GM15510 (cell line): ENCODE data around the gene PFAS.

Experiments
- POLR2A ChIP-seq: IDR thresholded peaks from 3 replicates; pipeline ENCODE4 v1.6.1; 2011; ENCODE audit warnings: borderline replicate concordance; ENCODE audit not compliant: insufficient read length; ENCODE audit errors: extremely low read depth

Gene PFAS

DNA sequence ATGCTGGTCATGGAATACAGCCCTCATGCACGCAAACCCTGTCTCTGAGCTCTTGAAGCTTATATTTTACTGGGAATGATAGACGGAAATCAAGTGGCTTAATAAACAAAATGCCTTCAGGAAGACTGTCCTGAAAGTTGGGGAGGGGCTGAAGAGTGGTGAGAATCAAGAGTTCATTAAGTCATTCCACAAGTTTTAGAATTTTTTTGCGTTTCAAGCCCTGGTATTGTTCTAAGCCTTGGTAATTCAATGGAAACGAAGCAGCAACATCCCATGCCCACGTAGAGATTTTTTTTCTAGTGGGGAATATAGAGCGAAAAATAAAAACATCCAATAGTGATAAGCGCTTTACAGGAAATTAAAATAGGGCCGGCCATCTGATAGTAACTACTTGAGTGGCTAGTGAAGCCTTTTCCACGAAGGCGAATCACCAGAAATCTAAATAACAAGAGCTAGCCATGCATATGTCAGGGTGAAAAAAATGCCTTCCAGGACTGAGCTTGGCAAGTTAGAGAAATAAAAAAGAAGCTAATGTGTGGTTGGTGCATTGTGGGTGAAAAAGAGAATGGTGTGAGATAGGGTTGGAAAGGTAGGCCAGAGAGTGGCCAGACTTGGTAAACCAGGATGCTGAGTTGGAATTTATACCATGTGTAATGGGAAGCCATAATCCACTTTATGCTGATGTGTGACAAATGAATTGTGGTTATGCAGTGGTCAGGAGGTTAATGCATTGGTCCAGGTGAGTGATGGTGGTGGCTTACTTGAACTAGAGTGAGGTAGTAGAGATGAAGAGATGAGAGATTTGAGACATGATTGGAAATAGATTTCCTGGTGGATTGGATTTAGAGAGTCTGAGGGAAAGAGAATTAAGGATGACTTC is 772 bp downstream of the PFAS start:
- no peak for TF ChIP-seq POLR2A

- TF ChIP-seq POLR2A, result no peak
These were observed 4.7 kb downstream of the PFAS start for GRCh38 chr17:8253801-8254200.

- no peak for TF ChIP-seq POLR2A
These were observed 5.8 kb downstream of the PFAS start for GRCh38 chr17:8254881-8255280.

- TF ChIP-seq POLR2A, result no peak
These were observed 6.4 kb downstream of the PFAS start for GRCh38 chr17:8255499-8255898.

DNA sequence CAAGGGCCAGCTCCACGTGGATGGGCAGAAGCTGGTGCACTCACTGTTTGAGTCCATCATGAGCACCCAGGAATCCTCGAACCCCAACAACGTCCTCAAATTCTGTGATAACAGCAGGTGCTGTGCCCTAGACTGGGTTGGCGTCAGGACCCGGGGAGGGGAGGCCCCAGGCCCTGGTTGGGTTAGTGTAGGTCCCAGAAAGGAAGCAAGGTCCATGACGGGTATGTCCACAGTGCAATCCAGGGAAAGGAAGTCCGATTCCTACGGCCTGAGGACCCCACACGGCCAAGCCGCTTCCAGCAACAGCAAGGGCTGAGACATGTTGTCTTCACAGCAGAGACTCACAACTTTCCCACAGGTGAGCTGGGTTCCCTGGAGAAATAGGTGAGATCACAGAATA is 7.2 kb downstream of the PFAS start:
- no peak for TF ChIP-seq POLR2A

DNA sequence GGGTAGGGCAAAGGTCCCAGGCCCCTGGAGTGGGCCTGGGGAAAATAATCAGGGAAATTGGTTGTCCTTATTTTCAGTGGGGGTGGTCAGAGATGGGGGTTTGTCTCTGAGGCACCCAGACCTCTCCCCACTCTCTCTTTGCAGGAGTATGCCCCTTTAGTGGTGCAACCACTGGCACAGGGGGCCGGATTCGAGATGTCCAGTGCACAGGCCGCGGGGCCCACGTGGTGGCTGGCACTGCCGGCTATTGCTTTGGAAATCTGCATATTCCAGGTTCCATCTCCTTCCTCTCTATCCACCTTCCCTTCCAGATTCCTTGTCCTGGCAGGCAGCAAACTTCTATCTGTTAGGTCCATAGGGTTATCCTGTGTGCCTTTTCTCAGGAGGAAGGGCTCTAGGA is 7.6 kb downstream of the PFAS start:
- no peak for TF ChIP-seq POLR2A

GRCh38 chr17:8257801-8258200 is 8.7 kb downstream of the PFAS start:
- no peak for TF ChIP-seq POLR2A

DNA sequence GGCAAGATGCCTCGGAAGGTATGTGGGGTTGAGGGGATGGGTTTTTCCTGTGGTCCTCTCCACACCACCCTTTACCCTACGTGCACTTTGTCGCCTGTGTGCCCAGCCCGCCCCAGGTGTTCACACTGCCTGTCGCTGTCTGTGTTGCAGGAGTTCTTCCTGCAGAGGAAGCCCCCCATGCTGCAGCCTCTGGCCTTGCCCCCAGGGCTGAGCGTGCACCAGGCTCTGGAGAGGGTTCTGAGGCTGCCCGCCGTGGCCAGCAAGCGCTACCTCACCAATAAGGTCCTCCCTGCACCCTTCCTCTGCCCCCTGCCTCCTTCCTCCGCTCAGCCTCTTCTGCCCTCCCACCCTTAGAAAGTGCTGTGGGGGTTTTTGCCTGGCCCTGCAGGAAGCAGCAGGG is 15.2 kb downstream of the PFAS start:
- TF ChIP-seq POLR2A, result no peak

- no peak for TF ChIP-seq POLR2A
These were observed 15.9 kb downstream of the PFAS start for GRCh38 chr17:8264836-8265542.

- no peak for TF ChIP-seq POLR2A
These were observed 17.8 kb downstream of the PFAS start for GRCh38 chr17:8266648-8267479.

- TF ChIP-seq POLR2A, result no peak
These were observed 18.5 kb downstream of the PFAS start for GRCh38 chr17:8267480-8268147.

GRCh38 chr17:8268550-8269298 is 19.6 kb downstream of the PFAS start:
- TF ChIP-seq POLR2A, result no peak

- no peak for TF ChIP-seq POLR2A
These were observed 23.3 kb downstream of the PFAS start for GRCh38 chr17:8272421-8272820.

GRCh38 chr17:8273884-8274444 is 24.9 kb downstream of the PFAS start:
- TF ChIP-seq POLR2A, result no peak

GRCh38 chr17:8274816-8275215 is 25.7 kb downstream of the PFAS start:
- no peak for TF ChIP-seq POLR2A
